NCI-H526 treated with DMSO at 0.1 percent for 48 hours (cell line): ENCODE data around the gene LMO3.
"Not testable (repeated sequence)": the region's sequence is repeated elsewhere in the genome, so short reads cannot be mapped to it uniquely, and the experiment has no call there.

Experiments
- DNase-seq: peaks from one replicate; lab custom pipeline; 2025; lab: John Stamatoyannopoulos, UW

LMO3 gene

GRCh38 chr12:16545836-16546235 lies 60.1 kb downstream of the LMO3 start:
- DNase-seq: no peak

GRCh38 chr12:16542586-16542985 lies 63.4 kb downstream of the LMO3 start:
- DNase-seq: no peak

- not testable (repeated sequence) for DNase-seq
Observed at GRCh38 chr12:16537652-16538051, 68.3 kb downstream of the LMO3 start.

- DNase-seq: peak; percentile 96
Observed at GRCh38 chr12:16531621-16532020, 74.3 kb downstream of the LMO3 start.

GRCh38 chr12:16530268-16530850 lies 75.6 kb downstream of the LMO3 start:
- peak; percentile 32 for DNase-seq

GRCh38 chr12:16526693-16527092 lies 79.3 kb downstream of the LMO3 start:
- DNase-seq: no peak

- peak; percentile 5 for DNase-seq
Observed at GRCh38 chr12:16524378-16524777, 81.6 kb downstream of the LMO3 start.

- DNase-seq: no peak
Observed at GRCh38 chr12:16523951-16524331, 82.0 kb downstream of the LMO3 start.

GRCh38 chr12:16523284-16523950 lies 82.5 kb downstream of the LMO3 start:
- DNase-seq: no peak

- no peak for DNase-seq
Observed at GRCh38 chr12:16520328-16520727, 85.6 kb downstream of the LMO3 start.

- no peak for DNase-seq
Observed at GRCh38 chr12:16515666-16516065, 90.3 kb downstream of the LMO3 start.

- DNase-seq: no peak
Observed at GRCh38 chr12:16513231-16513630, 92.7 kb downstream of the LMO3 start.

- no peak for DNase-seq
Observed at GRCh38 chr12:16509411-16509810, 96.6 kb downstream of the LMO3 start.

GRCh38 chr12:16506394-16506793 lies 99.6 kb downstream of the LMO3 start:
- no peak for DNase-seq

- DNase-seq: no peak
Observed at GRCh38 chr12:16504200-16504599, 101.8 kb downstream of the LMO3 start.

- no peak for DNase-seq
Observed at GRCh38 chr12:16499611-16500010, 106.4 kb downstream of the LMO3 start.
